ENCODE data around the gene SLAMF8.

Gene SLAMF8

DNA sequence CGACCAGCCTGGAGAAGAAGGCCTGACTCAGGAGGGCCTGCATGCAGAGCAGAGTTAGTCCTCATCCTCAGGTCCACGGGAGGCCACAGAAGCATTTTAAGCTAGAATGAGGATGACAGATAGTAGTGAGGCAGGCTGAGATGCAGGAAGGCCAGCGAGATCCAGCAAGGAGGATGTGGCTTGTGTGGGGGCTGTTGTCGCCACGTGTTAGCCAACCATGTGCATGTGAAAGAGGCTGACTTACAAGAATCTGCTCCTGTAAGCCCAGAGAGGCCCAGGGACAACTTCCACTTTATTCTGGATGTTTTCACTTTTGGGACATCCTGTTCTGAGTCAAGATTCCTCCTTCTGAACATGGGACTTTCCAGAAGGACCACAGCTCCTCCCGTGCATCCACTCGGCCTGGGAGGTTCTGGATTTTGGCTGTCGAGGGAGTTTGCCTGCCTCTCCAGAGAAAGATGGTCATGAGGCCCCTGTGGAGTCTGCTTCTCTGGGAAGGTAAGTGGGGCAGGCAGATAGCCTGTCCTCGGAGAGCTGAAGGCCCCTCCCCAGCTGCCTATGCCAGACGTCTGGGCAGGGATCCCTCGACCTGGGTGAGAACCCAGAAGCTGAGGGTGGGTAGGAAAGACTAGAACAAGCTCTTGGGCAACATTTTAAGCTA lies at the start of gene SLAMF8:
SLAMF8 (plus strand) TSS at position 433 of the 661 bp plus-strand sequence; CDS start at position 459, 26 bp downstream.
- Histone ChIP-seq H3K27me3 (ENCODE audit: control insufficient read depth in 1 of 2, insufficient read depth in 2 of 2, low read length in 2 of 2) (no peaks in the 10 kb centered on the region), H3K4me1 (ENCODE audit: control insufficient read depth in 1 of 2, insufficient read depth in 2 of 2, low read length in 2 of 2) (peaks cover 13 to 14% of the 10 kb centered on the region in 2 donors), H3K9me3 (ENCODE audit: control insufficient read depth in 1 of 2, low read length in 2 of 2) (no peaks in the 10 kb centered on the region), H3K27ac (ENCODE audit: low read depth, low read length) (no peak within 1 kb of the TSS), H3K4me3 (ENCODE audit: low read depth in 1 of 2, low read length in 2 of 2) (peak within 1 kb of the TSS; percentile 41 to 47), H3K9ac (ENCODE audit: low read depth in 1 of 2, low read length in 2 of 2) (no peak within 1 kb of the TSS), H3K36me3 (ENCODE audit: control insufficient read depth in 1 of 2, insufficient read depth in 2 of 2, low read length in 2 of 2) (no peaks in the 10 kb centered on the region)

DNA sequence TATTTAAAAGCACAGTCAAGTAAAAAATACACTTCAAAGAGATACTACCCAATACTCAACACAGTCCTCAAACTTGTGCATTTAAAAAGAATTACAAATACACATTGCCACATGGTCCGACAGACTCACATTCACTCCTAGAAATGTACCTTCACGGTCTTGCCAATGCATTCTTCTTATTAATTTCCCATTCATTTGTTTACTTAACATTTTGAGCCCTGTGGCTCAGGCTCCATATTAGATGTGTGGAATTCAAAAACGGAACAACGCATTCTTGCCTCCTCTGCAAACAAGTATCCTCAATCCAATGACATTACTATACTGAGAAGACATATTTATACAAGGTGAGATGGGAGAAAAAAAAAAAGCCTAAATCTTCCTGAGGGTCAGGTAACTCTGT lies 48.4 kb upstream of the SLAMF8 start:
- H3K36me3 ChIP-seq (ENCODE audit: control insufficient read depth in 1 of 2, insufficient read depth in 2 of 2, low read length in 2 of 2) = no peaks in the 10 kb centered on the region
- H3K27ac ChIP-seq (ENCODE audit: low read depth, low read length) = no peak overlapping the region
- no peak overlapping the region for H3K4me3 ChIP-seq (ENCODE audit: low read depth in 1 of 2, low read length in 2 of 2)
- no peaks in the 10 kb centered on the region for H3K9me3 ChIP-seq (ENCODE audit: control insufficient read depth in 1 of 2, low read length in 2 of 2)
- peaks cover 6 to 8% of the 10 kb centered on the region in 2 donors for H3K4me1 ChIP-seq (ENCODE audit: control insufficient read depth in 1 of 2, insufficient read depth in 2 of 2, low read length in 2 of 2)
- H3K9ac ChIP-seq (ENCODE audit: low read depth in 1 of 2, low read length in 2 of 2) = no peak overlapping the region
- H3K27me3 ChIP-seq (ENCODE audit: control insufficient read depth in 1 of 2, insufficient read depth in 2 of 2, low read length in 2 of 2) = no peaks in the 10 kb centered on the region

DNA sequence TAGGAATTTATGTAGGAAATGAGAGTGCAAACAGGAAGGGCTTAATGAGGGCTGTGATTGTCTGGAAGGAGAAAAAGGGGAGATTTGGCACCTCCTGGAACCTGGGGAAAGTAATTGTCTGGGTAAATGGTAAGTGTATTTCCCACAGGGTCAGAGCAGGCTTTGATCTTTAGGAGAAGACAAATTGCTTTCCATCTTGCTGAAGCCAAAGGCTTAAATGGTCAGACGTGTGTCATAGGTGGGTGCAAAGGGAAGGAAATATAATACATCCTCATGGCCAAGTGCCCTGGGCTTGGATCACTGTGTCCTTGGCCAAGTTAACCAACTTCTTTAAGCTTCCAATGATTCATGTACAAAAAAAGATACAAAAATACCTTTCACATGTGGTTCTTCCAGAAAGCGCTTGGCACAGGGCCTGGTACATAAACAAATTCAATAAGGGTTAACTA lies 47.2 kb upstream of the SLAMF8 start:
- Histone ChIP-seq H3K27me3 (ENCODE audit: control insufficient read depth in 1 of 2, insufficient read depth in 2 of 2, low read length in 2 of 2) (no peaks in the 10 kb centered on the region), H3K9ac (ENCODE audit: low read depth in 1 of 2, low read length in 2 of 2) (no peak overlapping the region), H3K4me3 (ENCODE audit: low read depth in 1 of 2, low read length in 2 of 2) (no peak overlapping the region), H3K9me3 (ENCODE audit: control insufficient read depth in 1 of 2, low read length in 2 of 2) (no peaks in the 10 kb centered on the region), H3K36me3 (ENCODE audit: control insufficient read depth in 1 of 2, insufficient read depth in 2 of 2, low read length in 2 of 2) (no peaks in the 10 kb centered on the region), H3K27ac (ENCODE audit: low read depth, low read length) (no peak overlapping the region), H3K4me1 (ENCODE audit: control insufficient read depth in 1 of 2, insufficient read depth in 2 of 2, low read length in 2 of 2) (peaks cover 6 to 8% of the 10 kb centered on the region in 2 donors)

DNA sequence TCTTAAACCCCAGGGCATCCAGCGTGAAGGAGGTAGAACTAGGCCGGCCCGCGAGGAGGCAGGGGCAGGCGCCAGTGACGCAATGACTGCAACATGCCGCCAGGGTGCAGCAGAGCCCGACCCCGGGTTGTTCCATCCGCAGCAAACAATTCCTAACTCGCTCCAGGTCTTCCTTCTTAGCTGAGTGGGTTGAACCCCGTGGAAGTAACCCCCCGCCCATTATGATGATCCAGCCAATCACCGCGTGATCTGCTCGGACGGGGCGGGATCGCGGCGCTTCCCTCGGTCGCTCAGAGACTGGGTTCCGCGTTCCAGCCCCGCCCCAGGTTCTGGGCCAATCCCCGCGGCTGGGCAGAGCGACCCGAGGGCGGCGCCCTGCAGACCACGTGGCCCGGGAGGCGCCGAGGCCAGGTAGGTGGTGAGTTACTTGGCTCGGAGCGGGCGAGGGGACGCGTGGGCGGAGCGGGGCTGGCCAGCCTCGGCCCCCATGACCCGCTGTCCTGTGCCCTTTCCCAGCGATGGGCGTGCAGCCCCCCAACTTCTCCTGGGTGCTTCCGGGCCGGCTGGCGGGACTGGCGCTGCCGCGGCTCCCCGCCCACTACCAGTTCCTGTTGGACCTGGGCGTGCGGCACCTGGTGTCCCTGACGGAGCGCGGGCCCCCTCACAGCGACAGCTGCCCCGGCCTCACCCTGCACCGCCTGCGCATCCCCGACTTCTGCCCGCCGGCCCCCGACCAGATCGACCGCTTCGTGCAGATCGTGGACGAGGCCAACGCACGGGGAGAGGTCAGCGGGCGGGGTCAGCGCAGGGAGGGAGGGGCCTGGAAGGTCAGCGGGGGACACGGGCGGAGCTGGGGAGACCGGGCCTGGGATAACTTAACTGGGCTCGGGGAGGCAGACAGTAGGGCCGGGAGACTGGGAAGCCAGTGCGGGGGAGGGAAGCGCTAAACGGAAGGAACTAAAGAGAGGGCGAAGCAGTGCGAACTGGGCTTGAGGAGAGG lies 45.8 kb upstream of the SLAMF8 start, which contains the start of gene DUSP23:
DUSP23 (plus strand) TSS at position 380 of the 1,000 bp plus-strand sequence; CDS start at position 519, 139 bp downstream.
- no peaks in the 10 kb centered on the region for H3K36me3 ChIP-seq (ENCODE audit: control insufficient read depth in 1 of 2, insufficient read depth in 2 of 2, low read length in 2 of 2)
- no peaks in the 10 kb centered on the region for H3K9me3 ChIP-seq (ENCODE audit: control insufficient read depth in 1 of 2, low read length in 2 of 2)
- peak within 1 kb of the TSS; percentile 46 to 69 for H3K9ac ChIP-seq (ENCODE audit: low read depth in 1 of 2, low read length in 2 of 2)
- peaks cover 6 to 8% of the 10 kb centered on the region in 2 donors for H3K4me1 ChIP-seq (ENCODE audit: control insufficient read depth in 1 of 2, insufficient read depth in 2 of 2, low read length in 2 of 2)
- H3K27ac ChIP-seq (ENCODE audit: low read depth, low read length) = peak within 1 kb of the TSS; percentile 67
- no peaks in the 10 kb centered on the region for H3K27me3 ChIP-seq (ENCODE audit: control insufficient read depth in 1 of 2, insufficient read depth in 2 of 2, low read length in 2 of 2)
- H3K4me3 ChIP-seq (ENCODE audit: low read depth in 1 of 2, low read length in 2 of 2) = peak within 1 kb of the TSS; percentile 79 to 86

DNA sequence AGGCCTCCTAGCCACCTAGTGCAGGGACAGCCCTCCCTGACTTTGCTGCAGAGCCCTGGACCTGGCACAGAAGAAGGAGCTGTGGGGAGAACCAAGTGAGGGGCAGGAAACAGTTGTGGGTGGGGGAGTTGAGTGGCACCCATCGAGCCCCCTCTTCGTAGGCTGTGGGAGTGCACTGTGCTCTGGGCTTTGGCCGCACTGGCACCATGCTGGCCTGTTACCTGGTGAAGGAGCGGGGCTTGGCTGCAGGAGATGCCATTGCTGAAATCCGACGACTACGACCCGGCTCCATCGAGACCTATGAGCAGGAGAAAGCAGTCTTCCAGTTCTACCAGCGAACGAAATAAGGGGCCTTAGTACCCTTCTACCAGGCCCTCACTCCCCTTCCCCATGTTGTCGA lies 44.7 kb upstream of the SLAMF8 start:
- no peak overlapping the region for H3K27ac ChIP-seq (ENCODE audit: low read depth, low read length)
- peak overlapping the region; percentile 79 to 86 for H3K4me3 ChIP-seq (ENCODE audit: low read depth in 1 of 2, low read length in 2 of 2)
- peaks cover 6 to 8% of the 10 kb centered on the region in 2 donors for H3K4me1 ChIP-seq (ENCODE audit: control insufficient read depth in 1 of 2, insufficient read depth in 2 of 2, low read length in 2 of 2)
- peak overlapping the region in 1 of 2 donors; percentile 29 for H3K9ac ChIP-seq (ENCODE audit: low read depth in 1 of 2, low read length in 2 of 2)
- H3K9me3 ChIP-seq (ENCODE audit: control insufficient read depth in 1 of 2, low read length in 2 of 2) = no peaks in the 10 kb centered on the region
- H3K27me3 ChIP-seq (ENCODE audit: control insufficient read depth in 1 of 2, insufficient read depth in 2 of 2, low read length in 2 of 2) = no peaks in the 10 kb centered on the region
- no peaks in the 10 kb centered on the region for H3K36me3 ChIP-seq (ENCODE audit: control insufficient read depth in 1 of 2, insufficient read depth in 2 of 2, low read length in 2 of 2)

DNA sequence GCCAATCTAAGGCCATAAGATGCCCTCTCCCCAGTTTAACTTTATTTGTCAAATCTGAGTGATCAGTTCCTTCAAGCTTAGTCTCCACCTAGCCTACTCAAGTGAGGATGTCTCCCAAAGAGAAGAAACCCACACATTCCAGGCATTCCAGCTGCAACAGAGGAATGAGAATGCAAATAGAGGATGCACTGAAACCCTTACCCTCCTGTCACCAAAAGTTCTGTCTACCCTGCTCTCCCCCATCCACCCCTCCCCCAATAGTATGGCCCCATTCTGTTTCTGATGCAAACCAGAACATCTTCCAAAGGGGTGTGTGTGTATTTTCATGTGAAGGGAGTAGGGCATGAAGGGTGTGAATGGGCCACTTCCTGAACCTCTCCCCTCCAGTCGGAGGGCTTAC lies 42.9 kb upstream of the SLAMF8 start:
- H3K4me1 ChIP-seq (ENCODE audit: control insufficient read depth in 1 of 2, insufficient read depth in 2 of 2, low read length in 2 of 2) = peaks cover 6 to 8% of the 10 kb centered on the region in 2 donors
- no peaks in the 10 kb centered on the region for H3K27me3 ChIP-seq (ENCODE audit: control insufficient read depth in 1 of 2, insufficient read depth in 2 of 2, low read length in 2 of 2)
- H3K9me3 ChIP-seq (ENCODE audit: control insufficient read depth in 1 of 2, low read length in 2 of 2) = no peaks in the 10 kb centered on the region
- H3K4me3 ChIP-seq (ENCODE audit: low read depth in 1 of 2, low read length in 2 of 2) = no peak overlapping the region
- H3K9ac ChIP-seq (ENCODE audit: low read depth in 1 of 2, low read length in 2 of 2) = no peak overlapping the region
- no peaks in the 10 kb centered on the region for H3K36me3 ChIP-seq (ENCODE audit: control insufficient read depth in 1 of 2, insufficient read depth in 2 of 2, low read length in 2 of 2)
- no peak overlapping the region for H3K27ac ChIP-seq (ENCODE audit: low read depth, low read length)

DNA sequence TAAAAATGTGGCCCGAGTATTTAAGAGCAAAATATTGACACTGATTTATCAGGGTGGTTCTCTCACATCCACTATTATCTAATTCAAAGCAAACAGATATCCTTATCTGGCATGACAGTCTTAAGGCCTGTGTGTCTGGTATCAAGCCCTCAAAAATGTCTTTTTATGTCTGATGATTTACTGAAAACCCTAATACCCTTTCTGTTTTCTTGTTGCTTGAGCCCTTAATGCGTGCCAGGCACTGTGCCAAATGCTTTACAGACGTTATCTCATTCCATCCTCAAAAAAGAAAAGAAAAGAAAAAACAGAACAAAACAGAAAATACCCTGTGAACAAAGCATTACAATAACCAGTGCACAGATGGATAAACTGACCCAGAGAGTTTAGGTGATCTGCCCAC lies 40.2 kb upstream of the SLAMF8 start:
- H3K9ac ChIP-seq (ENCODE audit: low read depth in 1 of 2, low read length in 2 of 2) = no peak overlapping the region
- no peak overlapping the region for H3K4me3 ChIP-seq (ENCODE audit: low read depth in 1 of 2, low read length in 2 of 2)
- H3K27ac ChIP-seq (ENCODE audit: low read depth, low read length) = no peak overlapping the region
- no peaks in the 10 kb centered on the region for H3K27me3 ChIP-seq (ENCODE audit: control insufficient read depth in 1 of 2, insufficient read depth in 2 of 2, low read length in 2 of 2)
- no peaks in the 10 kb centered on the region for H3K9me3 ChIP-seq (ENCODE audit: control insufficient read depth in 1 of 2, low read length in 2 of 2)
- H3K4me1 ChIP-seq (ENCODE audit: control insufficient read depth in 1 of 2, insufficient read depth in 2 of 2, low read length in 2 of 2) = peaks cover 0 to 6% of the 10 kb centered on the region in 2 donors
- H3K36me3 ChIP-seq (ENCODE audit: control insufficient read depth in 1 of 2, insufficient read depth in 2 of 2, low read length in 2 of 2) = no peaks in the 10 kb centered on the region

DNA sequence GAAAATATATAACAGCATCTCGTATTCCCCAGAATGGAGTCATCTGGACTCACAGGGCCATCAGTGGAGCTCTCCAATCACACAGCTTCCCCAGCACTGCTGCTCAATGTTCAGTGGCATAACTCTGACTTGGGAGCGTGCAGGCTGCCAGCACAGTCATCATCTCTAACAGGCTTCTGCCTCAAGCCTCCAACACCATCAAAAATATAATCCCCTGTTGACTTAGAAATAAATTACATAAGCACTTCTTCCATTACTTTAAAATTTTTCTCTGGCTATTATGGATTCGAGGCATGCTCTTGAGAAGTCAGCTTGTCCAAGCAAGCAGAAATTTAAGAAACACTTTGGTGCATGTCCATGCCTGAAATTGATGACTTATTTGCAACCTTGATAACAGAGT lies 39.7 kb upstream of the SLAMF8 start:
- Histone ChIP-seq H3K27ac (ENCODE audit: low read depth, low read length) (no peak overlapping the region), H3K4me3 (ENCODE audit: low read depth in 1 of 2, low read length in 2 of 2) (no peak overlapping the region), H3K9ac (ENCODE audit: low read depth in 1 of 2, low read length in 2 of 2) (no peak overlapping the region), H3K36me3 (ENCODE audit: control insufficient read depth in 1 of 2, insufficient read depth in 2 of 2, low read length in 2 of 2) (no peaks in the 10 kb centered on the region), H3K27me3 (ENCODE audit: control insufficient read depth in 1 of 2, insufficient read depth in 2 of 2, low read length in 2 of 2) (no peaks in the 10 kb centered on the region), H3K9me3 (ENCODE audit: control insufficient read depth in 1 of 2, low read length in 2 of 2) (no peaks in the 10 kb centered on the region), H3K4me1 (ENCODE audit: control insufficient read depth in 1 of 2, insufficient read depth in 2 of 2, low read length in 2 of 2) (peaks cover 0 to under 1% of the 10 kb centered on the region in 2 donors)

DNA sequence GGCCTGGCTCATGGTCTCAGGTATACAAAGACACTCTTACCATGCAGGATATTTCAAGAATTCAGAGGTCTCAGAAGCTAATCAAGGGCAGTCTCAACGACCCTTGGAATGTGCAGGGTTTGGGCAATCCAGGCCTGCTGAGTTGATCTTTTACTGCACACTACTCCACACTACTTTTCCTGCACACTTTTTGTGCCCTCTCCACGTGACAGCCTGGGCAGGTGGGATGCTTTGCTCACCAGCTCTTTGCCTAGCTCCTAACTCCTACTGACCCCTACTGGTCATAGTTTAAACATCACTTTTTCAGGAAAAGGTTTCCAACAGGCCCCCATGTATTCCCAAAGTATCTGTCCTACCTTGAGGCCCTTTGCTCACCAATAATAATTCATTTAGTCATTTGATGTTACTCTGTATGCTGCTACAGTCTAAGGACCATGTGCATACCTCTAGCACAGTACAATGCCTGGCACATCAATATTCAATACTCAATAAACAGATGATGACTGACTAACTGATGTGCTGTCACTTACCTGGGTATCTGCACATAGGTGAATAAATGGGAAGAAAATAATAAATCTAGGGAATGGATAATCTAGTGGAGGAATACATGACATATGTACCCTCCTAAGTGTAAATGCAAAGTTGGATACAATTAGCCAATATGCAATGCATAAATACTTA lies 36.3 kb upstream of the SLAMF8 start:
- Histone ChIP-seq H3K36me3 (ENCODE audit: control insufficient read depth in 1 of 2, insufficient read depth in 2 of 2, low read length in 2 of 2) (no peaks in the 10 kb centered on the region), H3K9ac (ENCODE audit: low read depth in 1 of 2, low read length in 2 of 2) (no peak overlapping the region), H3K9me3 (ENCODE audit: control insufficient read depth in 1 of 2, low read length in 2 of 2) (no peaks in the 10 kb centered on the region), H3K27me3 (ENCODE audit: control insufficient read depth in 1 of 2, insufficient read depth in 2 of 2, low read length in 2 of 2) (peaks cover under 1 to 2% of the 10 kb centered on the region in 2 donors), H3K4me1 (ENCODE audit: control insufficient read depth in 1 of 2, insufficient read depth in 2 of 2, low read length in 2 of 2) (no peaks in the 10 kb centered on the region), H3K27ac (ENCODE audit: low read depth, low read length) (no peak overlapping the region), H3K4me3 (ENCODE audit: low read depth in 1 of 2, low read length in 2 of 2) (no peak overlapping the region)
